ENCODE results near the gene ZNF219. TPM values are rescaled to one million over a fixed set of nuclear protein-coding genes. Genes with fewer than 3 reads are reported as not detected.

Gene ZNF219
- polyA plus RNA-seq, 1 donor from 2014 or later: 40.6 TPM

DNA sequence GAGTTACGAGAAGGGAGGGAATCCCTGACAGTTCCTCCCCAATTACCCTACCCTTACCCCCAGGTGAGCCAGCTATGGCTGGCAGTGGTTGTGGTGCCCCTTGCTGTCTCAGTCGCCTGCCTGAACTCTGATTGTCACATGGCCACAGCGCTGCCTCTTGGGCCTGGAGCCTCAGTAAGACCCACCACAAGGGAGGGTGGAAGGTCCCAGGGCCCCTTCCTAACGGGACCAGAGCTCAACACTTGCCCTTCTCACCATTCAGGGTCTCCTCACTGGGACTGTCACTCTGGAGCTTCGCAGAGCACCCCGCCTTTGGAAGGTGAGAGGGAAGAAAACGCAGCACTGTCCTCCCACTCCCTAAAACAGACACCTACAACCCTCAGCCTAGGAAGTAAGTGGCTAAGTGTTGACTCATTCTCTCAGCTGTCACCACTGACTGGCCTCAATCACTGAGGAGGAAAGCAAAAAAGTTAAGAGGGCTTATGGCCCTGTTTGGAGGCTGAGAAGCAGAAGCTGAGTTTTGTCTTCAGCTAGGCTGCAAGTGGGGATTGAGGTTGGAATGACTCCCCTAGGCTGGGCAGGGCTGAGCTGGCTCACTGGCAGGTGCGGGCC lies 3.5 kb upstream of the ZNF219 start:
- Histone ChIP-seq H3K4me2 (ENCODE audit: low read length) (peak overlapping the region; percentile 98), H3K27ac (ENCODE audit: low read length) (peak overlapping the region; percentile 98), H3K9me2 (ENCODE audit: insufficient read depth, low read length) (no peaks in the 10 kb centered on the region), H3K36me3 (ENCODE audit: insufficient read depth, low read length) (no peaks in the 10 kb centered on the region), H3F3A (ENCODE audit: insufficient read depth, low read length, poor library complexity, severe bottlenecking) (peaks cover 6% of the 10 kb centered on the region), H3K79me2 (replicated peaks; ENCODE audit: insufficient read depth, low read length) (peaks cover 31% of the 10 kb centered on the region), H2AFZ (ENCODE audit: low read depth, low read length) (no peak overlapping the region), H4K20me1 (ENCODE audit: insufficient read depth) (no peaks in the 10 kb centered on the region), H3K9ac (ENCODE audit: low read length) (peak overlapping the region; percentile 97), H3K27me3 (ENCODE audit: insufficient read depth, low read depth, low read length) (no peaks in the 10 kb centered on the region), H3K4me3 (ENCODE audit: low read length) (peak overlapping the region; percentile 86), H3K9me3 (ENCODE audit: low read length) (no peaks in the 10 kb centered on the region)
- TF ChIP-seq SMC3 (conservative IDR thresholded peaks at IDR 0.05; ENCODE audit: poor library complexity): no peak
- no peak for TF ChIP-seq RAD21 (conservative IDR thresholded peaks at IDR 0.05)
- no peak for TF ChIP-seq MXI1 (conservative IDR thresholded peaks at IDR 0.05; ENCODE audit: poor library complexity, severe bottlenecking)
- TF ChIP-seq EZH2 (IDR thresholded peaks at IDR 0.05; ENCODE audit: borderline replicate concordance, insufficient read depth, low read length, poor library complexity, severe bottlenecking): no peak
- TF ChIP-seq, protein P1, sequence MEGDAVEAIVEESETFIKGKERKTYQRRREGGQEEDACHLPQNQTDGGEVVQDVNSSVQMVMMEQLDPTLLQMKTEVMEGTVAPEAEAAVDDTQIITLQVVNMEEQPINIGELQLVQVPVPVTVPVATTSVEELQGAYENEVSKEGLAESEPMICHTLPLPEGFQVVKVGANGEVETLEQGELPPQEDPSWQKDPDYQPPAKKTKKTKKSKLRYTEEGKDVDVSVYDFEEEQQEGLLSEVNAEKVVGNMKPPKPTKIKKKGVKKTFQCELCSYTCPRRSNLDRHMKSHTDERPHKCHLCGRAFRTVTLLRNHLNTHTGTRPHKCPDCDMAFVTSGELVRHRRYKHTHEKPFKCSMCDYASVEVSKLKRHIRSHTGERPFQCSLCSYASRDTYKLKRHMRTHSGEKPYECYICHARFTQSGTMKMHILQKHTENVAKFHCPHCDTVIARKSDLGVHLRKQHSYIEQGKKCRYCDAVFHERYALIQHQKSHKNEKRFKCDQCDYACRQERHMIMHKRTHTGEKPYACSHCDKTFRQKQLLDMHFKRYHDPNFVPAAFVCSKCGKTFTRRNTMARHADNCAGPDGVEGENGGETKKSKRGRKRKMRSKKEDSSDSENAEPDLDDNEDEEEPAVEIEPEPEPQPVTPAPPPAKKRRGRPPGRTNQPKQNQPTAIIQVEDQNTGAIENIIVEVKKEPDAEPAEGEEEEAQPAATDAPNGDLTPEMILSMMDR (IDR thresholded peaks at IDR 0.05; ENCODE audit: poor library complexity, severe bottlenecking): no peak
- TF ChIP-seq, protein P2, sequence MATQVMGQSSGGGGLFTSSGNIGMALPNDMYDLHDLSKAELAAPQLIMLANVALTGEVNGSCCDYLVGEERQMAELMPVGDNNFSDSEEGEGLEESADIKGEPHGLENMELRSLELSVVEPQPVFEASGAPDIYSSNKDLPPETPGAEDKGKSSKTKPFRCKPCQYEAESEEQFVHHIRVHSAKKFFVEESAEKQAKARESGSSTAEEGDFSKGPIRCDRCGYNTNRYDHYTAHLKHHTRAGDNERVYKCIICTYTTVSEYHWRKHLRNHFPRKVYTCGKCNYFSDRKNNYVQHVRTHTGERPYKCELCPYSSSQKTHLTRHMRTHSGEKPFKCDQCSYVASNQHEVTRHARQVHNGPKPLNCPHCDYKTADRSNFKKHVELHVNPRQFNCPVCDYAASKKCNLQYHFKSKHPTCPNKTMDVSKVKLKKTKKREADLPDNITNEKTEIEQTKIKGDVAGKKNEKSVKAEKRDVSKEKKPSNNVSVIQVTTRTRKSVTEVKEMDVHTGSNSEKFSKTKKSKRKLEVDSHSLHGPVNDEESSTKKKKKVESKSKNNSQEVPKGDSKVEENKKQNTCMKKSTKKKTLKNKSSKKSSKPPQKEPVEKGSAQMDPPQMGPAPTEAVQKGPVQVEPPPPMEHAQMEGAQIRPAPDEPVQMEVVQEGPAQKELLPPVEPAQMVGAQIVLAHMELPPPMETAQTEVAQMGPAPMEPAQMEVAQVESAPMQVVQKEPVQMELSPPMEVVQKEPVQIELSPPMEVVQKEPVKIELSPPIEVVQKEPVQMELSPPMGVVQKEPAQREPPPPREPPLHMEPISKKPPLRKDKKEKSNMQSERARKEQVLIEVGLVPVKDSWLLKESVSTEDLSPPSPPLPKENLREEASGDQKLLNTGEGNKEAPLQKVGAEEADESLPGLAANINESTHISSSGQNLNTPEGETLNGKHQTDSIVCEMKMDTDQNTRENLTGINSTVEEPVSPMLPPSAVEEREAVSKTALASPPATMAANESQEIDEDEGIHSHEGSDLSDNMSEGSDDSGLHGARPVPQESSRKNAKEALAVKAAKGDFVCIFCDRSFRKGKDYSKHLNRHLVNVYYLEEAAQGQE (IDR thresholded peaks at IDR 0.05; ENCODE audit: borderline replicate concordance): no peak
- TF ChIP-seq EP300 (conservative IDR thresholded peaks at IDR 0.05; ENCODE audit: poor library complexity, severe bottlenecking): no peak

DNA sequence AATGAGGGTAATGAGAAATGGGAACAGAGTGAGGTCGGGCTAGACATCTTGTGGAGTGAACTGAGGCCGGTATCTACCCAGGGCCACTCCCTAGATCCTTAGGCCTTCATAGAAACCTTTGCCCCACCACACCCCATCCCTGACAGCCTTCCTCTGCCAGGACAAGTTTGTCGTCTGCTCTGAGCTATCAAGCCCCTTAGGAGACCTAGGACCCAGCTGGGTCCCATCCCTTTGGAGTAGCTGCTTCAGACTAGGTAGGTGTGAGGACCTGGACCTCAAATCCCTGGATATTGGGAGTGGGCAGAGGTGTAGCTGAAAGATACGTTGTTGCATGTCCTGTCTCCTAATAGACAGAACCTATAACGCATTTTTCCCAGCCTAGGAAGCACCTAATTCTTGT lies 2.5 kb upstream of the ZNF219 start, which contains the start of gene TMEM253:
TSS of gene TMEM253 (plus strand) at position 136 of the 400 bp plus-strand sequence. CDS start 278 bp downstream, outside the sequence.
- H3F3A ChIP-seq (ENCODE audit: insufficient read depth, low read length, poor library complexity, severe bottlenecking): peaks cover 6% of the 10 kb centered on the region
- no peaks in the 10 kb centered on the region for H3K36me3 ChIP-seq (ENCODE audit: insufficient read depth, low read length)
- no peak within 1 kb of the TSS for H2AFZ ChIP-seq (ENCODE audit: low read depth, low read length)
- TF ChIP-seq POLR2AphosphoS5 (IDR thresholded peaks at IDR 0.05): no peak
- TF ChIP-seq, protein P2 (IDR thresholded peaks at IDR 0.05; ENCODE audit: borderline replicate concordance): no peak
- TF ChIP-seq TAF1 (IDR thresholded peaks at IDR 0.05; ENCODE audit: low read depth): no peak
- TF ChIP-seq SMC3 (conservative IDR thresholded peaks at IDR 0.05; ENCODE audit: poor library complexity): no peak
- TF ChIP-seq, protein P1 (IDR thresholded peaks at IDR 0.05; ENCODE audit: poor library complexity, severe bottlenecking): no peak
- no peak for TF ChIP-seq MXI1 (conservative IDR thresholded peaks at IDR 0.05; ENCODE audit: poor library complexity, severe bottlenecking)
- TF ChIP-seq RAD21 (conservative IDR thresholded peaks at IDR 0.05): no peak
- TF ChIP-seq EZH2 (IDR thresholded peaks at IDR 0.05; ENCODE audit: borderline replicate concordance, insufficient read depth, low read length, poor library complexity, severe bottlenecking): no peak
- no peak for TF ChIP-seq EP300 (conservative IDR thresholded peaks at IDR 0.05; ENCODE audit: poor library complexity, severe bottlenecking)
- no peak within 1 kb of the TSS for H3K27ac ChIP-seq (ENCODE audit: low read length)
- peaks cover 31% of the 10 kb centered on the region for H3K79me2 ChIP-seq (replicated peaks; ENCODE audit: insufficient read depth, low read length)
- H4K20me1 ChIP-seq (ENCODE audit: insufficient read depth): no peaks in the 10 kb centered on the region
- H3K9me3 ChIP-seq (ENCODE audit: low read length): no peaks in the 10 kb centered on the region
- H3K27me3 ChIP-seq (ENCODE audit: insufficient read depth, low read depth, low read length): no peaks in the 10 kb centered on the region
- no peak within 1 kb of the TSS for H3K4me2 ChIP-seq (ENCODE audit: low read length)
- no peaks in the 10 kb centered on the region for H3K9me2 ChIP-seq (ENCODE audit: insufficient read depth, low read length)
- H3K9ac ChIP-seq (ENCODE audit: low read length): no peak within 1 kb of the TSS
- no peak within 1 kb of the TSS for H3K4me3 ChIP-seq (ENCODE audit: low read length)

Data from neural cell (in vitro differentiated cells).